ENCODE measurements around the gene ARHGAP6. TPM values are rescaled to one million over a fixed set of nuclear protein-coding genes. Genes with fewer than 3 reads are reported as not detected.

The ARHGAP6 gene
- total and polyA plus RNA-seq, 2 of the 4 experiments (the other 2 are of a cell fraction): 1.4 to 1.8 TPM

- dilution Hi-C loops (cut with HindIII; ENCODE audit: low sequenced_read_pairs, unreplicated experiment): no loop called here
- POLR2A ChIA-PET (ENCODE audit: unreplicated experiment): no interaction called here
These were observed 372.6 kb downstream of the ARHGAP6 start, which contains the start of gene AMELX for GRCh38 chrX:11293113-11293512. TSS of gene AMELX (plus strand) at chrX:11293413. CDS start at chrX:11294789, 1,376 bp downstream.

More at GRCh38 chrX:11293113-11293512, 372.6 kb downstream of the ARHGAP6 start, which contains the start of gene AMELX:
- Histone ChIP-seq H3K9ac (ENCODE audit: low read depth, low read length) (no peak within 1 kb of the TSS), H4K5ac (ENCODE audit: low read depth, low read length) (no peak within 1 kb of the TSS), H3K27ac (ENCODE audit: insufficient read depth, low read length) (no peak within 1 kb of the TSS), H3K14ac (replicated peaks; ENCODE audit: low read depth, low read length) (no peak within 1 kb of the TSS), H2BK15ac (ENCODE audit: low read depth, low read length) (no peak within 1 kb of the TSS), H3K4ac (ENCODE audit: low read depth, low read length) (no peak within 1 kb of the TSS), H3K9me1 (ENCODE audit: insufficient read depth, low read length) (no peaks in the 10 kb centered on the region), H2BK5ac (ENCODE audit: low read depth, low read length, poor library complexity, severe bottlenecking) (no peak within 1 kb of the TSS), H3K27me3 (ENCODE audit: control insufficient read depth, insufficient read depth, low read length) (no peaks in the 10 kb centered on the region), H2BK120ac (ENCODE audit: low read depth, low read length) (no peak within 1 kb of the TSS), H3K56ac (ENCODE audit: extremely low read depth, insufficient read depth, low read length) (no peak within 1 kb of the TSS), H3K23ac (ENCODE audit: low read depth, low read length) (no peak within 1 kb of the TSS), H2BK20ac (ENCODE audit: low read depth, low read length) (no peak within 1 kb of the TSS), H4K20me1 (ENCODE audit: insufficient read depth, low read length) (no peaks in the 10 kb centered on the region), H3K4me2 (ENCODE audit: low read depth, low read length) (no peak within 1 kb of the TSS), H2AK5ac (ENCODE audit: low read depth, low read length) (no peak within 1 kb of the TSS), H2AK9ac (replicated peaks; ENCODE audit: low read depth, low read length, poor library complexity) (no peak within 1 kb of the TSS), H4K91ac (ENCODE audit: insufficient read depth, low read depth, low read length) (no peak within 1 kb of the TSS), H3K79me1 (ENCODE audit: low read depth in 1 of 2, low read length in 2 of 2) (no peaks in the 10 kb centered on the region), H3K4me3 (ENCODE audit: insufficient read depth, low read depth, low read length) (no peak within 1 kb of the TSS), H4K8ac (ENCODE audit: low read depth in 2 of 2, low read length in 2 of 2) (no peak within 1 kb of the TSS), H3K18ac (ENCODE audit: low read depth, low read length) (no peak within 1 kb of the TSS), H2AFZ (replicated peaks; ENCODE audit: low read length, poor library complexity) (no peak within 1 kb of the TSS), H3K9me3 (ENCODE audit: control insufficient read depth, insufficient read depth, low read length) (no peaks in the 10 kb centered on the region), H3K4me1 (ENCODE audit: control insufficient read depth, insufficient read depth, low read length) (no peaks in the 10 kb centered on the region), H3K36me3 (ENCODE audit: control insufficient read depth, insufficient read depth, low read length) (no peaks in the 10 kb centered on the region)
- ATAC-seq (ENCODE audit: low read depth): no peak
- no peak for TF ChIP-seq SMC3 (IDR thresholded peaks at IDR 0.05; ENCODE audit: low read depth, low read length)
- no peak for TF ChIP-seq CHD1 (IDR thresholded peaks at IDR 0.05; ENCODE audit: low read depth, low read length)
- TF ChIP-seq BHLHE40 (IDR thresholded peaks at IDR 0.05; ENCODE audit: low read depth, low read length): no peak
- no peak for TF ChIP-seq POLR2A (IDR thresholded peaks at IDR 0.05; ENCODE audit: low read depth, low read length)
- TF ChIP-seq ELK1 (IDR thresholded peaks at IDR 0.05; ENCODE audit: borderline replicate concordance, low read depth, low read length): no peak
- no peak for TF ChIP-seq MAFK (IDR thresholded peaks at IDR 0.05; ENCODE audit: low read depth, low read length)
- TF ChIP-seq CTCF (conservative IDR thresholded peaks at IDR 0.05; ENCODE audit: low read depth, low read length): no peak
- no peak for TF ChIP-seq RCOR1 (IDR thresholded peaks at IDR 0.05; ENCODE audit: insufficient replicate concordance, low read length)
- TF ChIP-seq FOS (IDR thresholded peaks at IDR 0.05; ENCODE audit: low read depth, low read length): no peak
- TF ChIP-seq USF2 (IDR thresholded peaks at IDR 0.05; ENCODE audit: low read depth, low read length): no peak
- no peak for TF ChIP-seq NFE2L2 (IDR thresholded peaks at IDR 0.05; ENCODE audit: low read depth, low read length)
- no peak for TF ChIP-seq RFX5 (IDR thresholded peaks at IDR 0.05; ENCODE audit: low read depth, low read length)
- TF ChIP-seq MXI1 (IDR thresholded peaks at IDR 0.05; ENCODE audit: borderline replicate concordance, low read depth, low read length): no peak
- no peak for TF ChIP-seq MAZ (IDR thresholded peaks at IDR 0.05; ENCODE audit: borderline replicate concordance, low read depth, low read length)
- no peak for TF ChIP-seq CEBPB (IDR thresholded peaks at IDR 0.05; ENCODE audit: low read depth, low read length)
- no peak for TF ChIP-seq RAD21 (IDR thresholded peaks at IDR 0.05; ENCODE audit: low read length)
- intact Hi-C loops (cut with micrococcal nuclease): no loop called here
- no CpG with 5 or more reads among the region's 2 CpGs for WGBS, 2 experiments (ENCODE audit: extremely low coverage in 2 of 2, insufficient read length in 1 of 2)
- in situ Hi-C loops (cut with MboI; ENCODE audit: low sequenced_read_pairs): no loop called here
- no peak for DNase-seq
- CTCF ChIA-PET: no interaction called here
- BruUV-seq (replicated peaks): no TSS peak
